ENCODE measurements around the gene COA1.
A peak's percentile ranks its signal among the peaks of the same experiment; 100 is the strongest.

Gene COA1

DNA sequence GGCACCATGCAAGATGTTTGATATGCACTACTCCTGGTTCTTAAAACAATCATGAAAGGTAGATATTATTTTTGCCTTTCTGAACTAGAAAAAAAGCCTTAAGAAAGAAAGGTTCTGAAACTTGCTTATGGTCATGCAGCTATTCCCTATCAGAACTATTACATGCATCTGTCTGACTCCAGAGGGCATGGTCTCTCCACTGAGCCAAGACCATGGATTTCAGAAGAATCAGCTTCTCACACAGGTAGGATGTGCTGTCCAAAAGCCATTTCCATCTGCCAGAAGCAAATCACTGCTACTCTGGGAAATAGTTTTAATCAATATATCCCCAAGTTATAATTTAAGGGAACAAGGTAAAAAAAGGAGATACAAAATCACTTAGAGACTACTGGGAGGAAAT is 77.0 kb downstream of the COA1 start:
- DNase-seq (ENCODE audit: low read depth): no peak

GRCh38 chr7:43650457-43651052 is 78.8 kb downstream of the COA1 start:
- DNase-seq (ENCODE audit: low read depth): no peak

- no peak for DNase-seq (ENCODE audit: low read depth)
These were observed 79.5 kb downstream of the COA1 start for GRCh38 chr7:43649755-43650274.

GRCh38 chr7:43648473-43649406 is 80.6 kb downstream of the COA1 start:
- no peak for DNase-seq (ENCODE audit: low read depth)

DNA sequence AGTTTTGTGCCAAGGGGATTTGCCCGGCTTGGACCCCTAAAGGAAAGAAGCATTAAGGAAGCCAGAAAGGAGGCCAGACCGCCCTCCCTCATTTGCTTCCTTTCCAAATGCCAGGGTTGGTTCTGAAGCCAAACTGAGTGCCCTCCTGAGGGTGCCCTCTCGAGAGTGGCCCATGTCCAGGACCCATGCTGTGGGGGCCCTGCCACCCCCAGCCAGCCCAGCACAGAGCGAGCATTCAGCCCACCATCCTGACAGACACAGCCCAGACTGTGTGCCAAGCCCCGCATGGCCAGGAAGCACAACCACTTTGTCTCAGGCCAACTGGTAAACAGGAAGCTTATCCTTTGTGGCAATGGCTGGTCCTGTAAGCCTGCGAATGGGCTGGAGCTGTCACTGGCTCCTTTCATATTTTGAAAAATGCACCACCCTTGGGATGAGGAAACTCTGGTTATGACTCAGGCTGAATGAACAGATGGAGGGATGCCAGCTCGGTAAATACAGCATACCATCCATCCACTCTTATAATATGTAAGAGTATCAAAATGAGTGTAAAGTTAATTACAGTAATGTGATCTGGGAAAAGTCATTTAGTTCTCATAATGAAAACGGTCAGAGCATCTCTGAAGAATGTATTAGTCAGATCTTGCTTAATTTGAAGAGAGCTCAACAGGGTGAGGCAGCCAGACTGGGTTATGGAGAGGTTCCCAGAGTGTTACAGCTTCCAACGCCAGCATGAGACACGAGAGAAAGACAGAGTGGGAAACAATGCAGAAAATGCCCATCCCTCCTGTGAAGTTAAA is 81.5 kb downstream of the COA1 start:
- peak; percentile 100 for DNase-seq (ENCODE audit: low read depth)

DNA sequence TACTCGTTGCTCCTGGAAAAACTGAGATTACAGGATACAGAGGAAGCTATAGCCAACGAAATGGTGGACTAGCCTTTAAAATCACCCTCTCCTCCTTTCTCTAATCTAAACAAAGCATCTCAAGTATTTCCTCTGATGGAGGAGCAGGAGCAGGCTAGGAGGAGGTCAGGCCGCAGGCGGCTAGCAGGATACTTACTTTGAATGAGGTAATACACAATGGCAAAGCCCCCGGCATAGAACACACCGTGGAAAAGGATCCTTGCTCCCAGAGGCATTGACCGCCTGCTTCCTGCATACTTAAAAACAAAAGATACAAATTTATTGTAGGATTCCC is 82.0 kb downstream of the COA1 start:
- no peak for DNase-seq (ENCODE audit: low read depth)

GRCh38 chr7:43646603-43647338 is 82.6 kb downstream of the COA1 start:
- DNase-seq (ENCODE audit: low read depth): no peak

DNA sequence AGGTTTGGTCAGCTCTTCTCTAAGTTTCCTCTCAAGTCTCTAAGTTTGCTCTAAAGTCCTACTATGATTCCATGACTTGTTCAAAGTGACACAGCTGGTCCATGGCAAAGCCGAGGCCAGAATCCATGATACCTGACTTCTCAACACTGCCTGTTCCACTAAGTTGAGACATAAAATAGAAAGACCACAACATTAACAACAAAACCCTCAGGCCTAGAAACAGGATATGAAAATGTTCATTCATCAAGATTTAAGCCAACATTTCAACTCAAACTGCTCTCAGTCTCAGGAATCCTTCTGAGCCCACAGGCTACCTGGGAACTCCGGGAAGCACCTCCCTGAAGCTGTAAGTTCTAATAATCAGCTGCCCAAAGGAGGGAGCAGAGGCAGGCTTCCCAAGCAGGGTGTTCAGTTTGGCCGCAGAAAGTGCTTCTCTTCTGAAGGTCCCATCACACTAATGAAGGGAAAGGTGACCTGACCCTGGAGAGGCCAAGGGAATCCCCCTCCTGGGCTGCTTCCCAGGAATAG is 83.6 kb downstream of the COA1 start:
- no peak for DNase-seq (ENCODE audit: low read depth)

GRCh38 chr7:43643846-43644245 is 85.5 kb downstream of the COA1 start:
- no peak for DNase-seq (ENCODE audit: low read depth)

DNA sequence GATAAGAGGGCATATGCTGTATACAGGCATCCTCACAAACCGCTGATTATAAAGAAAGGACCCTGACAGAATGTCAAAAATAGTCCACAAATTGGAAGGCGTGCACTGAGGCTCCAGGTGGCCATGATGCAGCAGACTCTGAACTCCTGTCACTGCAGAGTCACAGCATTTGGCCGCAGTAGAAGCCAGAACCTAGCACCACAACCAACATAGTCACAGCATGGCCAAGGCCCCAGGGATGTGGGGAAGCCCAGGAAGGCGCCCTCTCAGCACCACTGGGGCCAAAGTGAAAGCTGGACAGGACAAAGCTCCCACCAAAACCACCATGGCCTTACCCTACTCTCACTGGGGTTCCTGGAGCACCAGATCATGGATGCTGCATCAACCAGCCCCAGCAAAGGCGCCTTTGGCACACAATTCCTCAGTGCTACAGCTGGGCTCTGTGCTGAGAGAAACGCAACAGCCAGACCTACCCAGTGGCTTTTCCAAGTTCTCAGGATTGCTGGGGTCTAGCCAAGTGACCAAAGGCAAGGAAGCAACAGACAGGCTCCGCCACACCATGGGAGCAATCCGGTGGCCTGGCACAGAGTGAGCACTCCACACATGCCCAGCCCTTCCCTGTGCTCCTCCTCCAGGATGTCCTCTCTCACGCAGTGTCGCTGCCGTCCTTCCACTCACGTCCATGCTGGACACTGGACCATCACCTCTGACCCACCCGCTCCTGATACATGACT is 86.3 kb downstream of the COA1 start:
- DNase-seq (ENCODE audit: low read depth): no peak

DNA sequence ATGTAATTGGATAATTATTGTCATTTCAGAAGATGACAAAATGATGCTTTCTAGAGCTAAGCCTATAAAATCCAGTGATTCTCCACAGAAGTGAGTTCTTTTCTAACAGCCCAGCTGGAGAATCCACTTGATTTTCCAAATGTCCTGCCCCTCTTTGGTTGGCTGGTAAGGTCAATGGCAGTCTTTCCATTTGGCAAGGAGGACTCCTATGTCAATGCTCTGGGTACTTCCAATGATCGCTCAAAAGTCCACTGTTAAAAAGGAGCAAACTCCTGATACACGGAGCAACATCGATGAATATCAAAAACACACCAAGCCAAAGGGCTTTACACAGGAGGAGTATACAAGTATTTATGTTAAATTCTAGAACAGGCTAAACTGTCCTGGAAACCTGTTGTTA is 88.6 kb downstream of the COA1 start:
- DNase-seq (ENCODE audit: low read depth): no peak

DNA sequence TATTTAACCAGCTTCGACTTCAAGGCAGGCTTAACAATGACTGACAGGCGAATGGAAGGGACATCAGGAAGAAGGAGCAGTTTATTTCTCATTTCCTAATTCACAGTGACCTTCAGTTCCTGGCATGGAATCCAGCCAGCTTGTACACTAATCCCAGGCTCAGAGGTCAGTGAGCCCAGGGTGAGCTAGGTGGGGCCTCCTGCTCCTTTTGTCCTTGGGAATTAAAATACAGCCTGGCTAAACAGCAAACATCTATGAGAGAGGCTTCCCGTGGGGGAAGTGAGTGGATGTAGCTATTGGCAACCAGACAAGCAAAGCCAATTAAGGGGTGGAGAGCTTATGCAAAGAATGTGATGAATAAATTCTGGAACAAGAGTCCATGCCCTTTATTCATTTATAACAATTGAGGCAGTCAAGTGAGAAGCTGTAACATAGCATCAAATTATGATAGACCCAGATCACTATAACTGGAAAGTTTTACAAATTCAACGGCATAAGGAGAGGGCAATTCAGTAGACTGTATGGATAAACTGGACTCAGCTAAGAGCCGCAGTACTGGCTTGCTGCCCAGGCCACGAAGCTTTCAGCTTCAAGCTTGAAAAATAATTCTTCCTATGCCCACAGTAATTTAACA is 89.3 kb downstream of the COA1 start:
- no peak for DNase-seq (ENCODE audit: low read depth)

DNA sequence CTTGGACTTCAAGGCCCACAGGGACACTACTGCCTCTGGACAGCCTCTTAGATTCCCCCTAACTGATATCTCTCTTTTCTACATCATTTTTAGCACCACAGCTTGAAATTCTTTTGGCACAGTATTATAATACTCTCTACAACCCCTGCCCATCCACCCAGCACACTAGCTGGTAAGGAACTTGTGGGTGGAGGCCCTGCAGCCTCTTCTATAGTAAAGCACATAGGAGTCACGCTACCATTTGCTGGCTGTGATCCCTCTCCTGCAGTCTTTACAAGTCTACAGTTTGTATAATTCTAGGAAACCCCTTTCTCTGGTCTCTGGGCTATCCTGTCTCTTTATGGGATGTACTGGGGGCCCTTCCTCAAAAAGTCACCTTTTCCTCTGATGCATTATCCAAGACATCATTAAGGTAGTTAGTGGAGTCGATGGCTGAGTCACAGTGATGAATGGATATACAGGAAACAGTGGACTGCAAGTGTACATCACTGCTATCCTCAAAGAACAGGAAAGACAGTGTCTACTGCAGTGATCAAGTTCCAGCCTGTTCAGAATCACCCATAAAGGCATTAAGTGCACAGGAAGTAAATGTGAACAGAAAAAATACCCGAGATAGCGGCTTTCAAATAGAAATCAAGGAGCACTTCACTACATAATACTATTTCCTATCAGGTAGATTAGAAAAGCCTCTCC is 92.1 kb downstream of the COA1 start:
- DNase-seq (ENCODE audit: low read depth): no peak

DNA sequence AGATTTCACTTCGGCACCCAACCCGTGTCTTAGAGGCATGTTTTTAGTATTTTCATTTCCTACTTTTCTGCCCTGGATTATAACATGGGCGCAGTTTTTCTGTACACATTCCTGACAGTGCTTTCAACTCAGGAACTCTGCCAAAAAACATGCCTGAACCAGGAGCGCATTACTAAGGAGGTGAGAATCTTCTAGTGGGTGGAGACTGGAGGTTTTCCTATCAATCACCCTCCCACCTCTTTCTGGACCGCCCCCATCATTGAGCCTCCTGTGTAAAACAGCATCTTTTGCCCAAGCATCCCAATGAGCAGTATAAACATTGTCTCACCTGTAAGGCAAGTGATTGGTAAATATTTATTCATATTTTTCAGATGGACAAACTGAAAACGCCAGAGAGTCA is 93.2 kb downstream of the COA1 start:
- DNase-seq (ENCODE audit: low read depth): no peak

DNA sequence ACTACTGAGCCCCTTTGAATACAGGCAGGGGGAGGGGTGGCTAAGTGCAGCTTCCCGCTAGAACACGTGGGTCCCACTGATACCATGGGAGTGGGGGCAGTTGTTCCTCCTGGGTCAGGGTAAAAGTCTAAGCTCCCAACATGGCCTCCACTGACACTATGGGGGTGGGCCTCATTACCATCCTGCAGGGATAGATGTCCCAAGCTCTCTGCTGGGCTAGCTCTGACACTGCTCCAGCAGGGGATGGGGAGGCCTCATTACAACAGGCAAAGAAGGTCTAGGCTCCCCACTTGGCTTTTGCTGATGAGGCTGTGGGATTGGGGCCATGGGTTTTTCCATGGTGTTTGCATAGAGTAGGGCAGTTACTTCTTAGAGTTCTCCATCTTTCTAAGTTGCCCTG is 94.9 kb downstream of the COA1 start:
- DNase-seq (ENCODE audit: low read depth): no peak

- DNase-seq (ENCODE audit: low read depth): no peak
These were observed 96.6 kb downstream of the COA1 start for GRCh38 chr7:43632746-43633145.

DNA sequence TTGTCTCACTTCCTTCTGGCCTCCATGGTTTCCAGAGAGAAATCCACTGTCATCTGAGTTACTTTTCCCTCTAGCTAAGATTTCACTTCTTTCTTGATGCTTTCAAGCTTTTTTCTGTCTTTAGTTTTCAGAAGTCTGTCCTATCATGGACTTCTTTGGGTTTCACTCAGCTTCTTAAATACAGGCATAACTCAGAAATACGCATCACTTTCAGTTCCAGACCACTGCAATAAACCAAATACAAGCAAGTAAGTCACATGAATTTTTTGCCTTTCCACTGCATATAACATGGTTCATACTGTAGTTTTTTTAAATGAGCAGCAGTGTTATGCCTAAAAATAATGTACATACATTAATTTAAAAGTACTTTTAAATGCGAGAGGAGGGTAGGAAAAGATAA is 97.8 kb downstream of the COA1 start:
- DNase-seq (ENCODE audit: low read depth): no peak

GRCh38 chr7:43630482-43630881 is 98.8 kb downstream of the COA1 start:
- no peak for DNase-seq (ENCODE audit: low read depth)

DNA sequence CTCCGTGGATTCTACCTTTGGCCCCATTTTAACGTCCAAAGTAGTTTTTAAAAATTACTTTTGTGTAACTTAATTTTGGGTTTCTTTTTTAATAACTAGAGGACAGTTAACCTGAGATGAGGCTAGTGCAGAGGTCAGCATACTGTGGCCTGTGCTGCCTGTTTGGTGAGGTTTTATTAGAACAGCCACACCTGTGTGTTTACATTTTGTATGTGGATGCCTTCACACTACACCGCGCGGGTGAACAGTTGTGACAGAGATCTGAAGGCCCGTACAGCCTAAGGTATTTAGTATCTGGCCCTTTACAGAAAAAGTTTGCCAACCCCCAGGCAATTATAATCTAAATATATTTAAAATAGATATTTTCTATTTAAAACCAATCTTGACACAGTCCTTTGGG is 99.5 kb downstream of the COA1 start:
- DNase-seq (ENCODE audit: low read depth): no peak

GRCh38 chr7:43628431-43628830 is 100.9 kb downstream of the COA1 start:
- DNase-seq (ENCODE audit: low read depth): no peak

Data from HS-5 (cell line).